GM10248 (cell line): ENCODE data around the gene CCSAP.

Experiments used
- CTCF ChIA-PET: fragments of 300-600 bp; sonication (Branson Sonifier 250); formaldehyde crosslinking; extraction: SDS; loops from one replicate; lab custom pipeline; 2021; ENCODE audit warnings: antibody characterized with exemption; lab: Yijun Ruan, JAX
- POLR2A ChIA-PET: fragments of 350-650 bp; sonication (Branson Sonifier 250); formaldehyde crosslinking; extraction: SDS; loops from one replicate; lab custom pipeline; 2020; ENCODE audit warnings: antibody characterized with exemption; lab: Yijun Ruan, JAX
- DNase-seq: peaks from one replicate; pipeline ENCODE4 v3.0.0; 2012; ENCODE audit errors: extremely low spot score
- CTCF ChIP-seq: IDR thresholded peaks from 2 replicates; pipeline ENCODE4 v1.5.1; 2012; ENCODE audit warnings: mild to moderate bottlenecking, low read depth; ENCODE audit errors: extremely low read depth, missing control alignments, control extremely low read depth

The CCSAP gene

GRCh38 chr1:229282295-229282823 lies 60.5 kb downstream of the CCSAP start:
- ChIA-PET CTCF (interaction anchor here (1.3 kb wide), 1 partner anchor 170 kb away, joined by 4 read pairs; no protein-coding TSS in a partner anchor), POLR2A (no interaction called here)
- no peak for DNase-seq
- TF ChIP-seq CTCF: no peak

GRCh38 chr1:229281339-229281926 lies 61.4 kb downstream of the CCSAP start:
- no peak for TF ChIP-seq CTCF
- ChIA-PET CTCF (interaction anchor here (1.3 kb wide), 1 partner anchor 171 kb away, joined by 4 read pairs; no protein-coding TSS in a partner anchor), POLR2A (no interaction called here)
- no peak for DNase-seq

GRCh38 chr1:229280921-229281320 lies 61.9 kb downstream of the CCSAP start:
- DNase-seq: no peak
- CTCF ChIA-PET: interaction anchor here (1.3 kb wide), 1 partner anchor 172 kb away, joined by 4 read pairs; no protein-coding TSS in a partner anchor
- POLR2A ChIA-PET: no interaction called here

GRCh38 chr1:229280037-229280828 lies 62.6 kb downstream of the CCSAP start:
- no peak for TF ChIP-seq CTCF
- DNase-seq: no peak
- CTCF ChIA-PET: no interaction called here
- POLR2A ChIA-PET: no interaction called here

More at GRCh38 chr1:229280921-229281320, 61.9 kb downstream of the CCSAP start:
- no peak for TF ChIP-seq CTCF

GRCh38 chr1:229279242-229279641 lies 63.6 kb downstream of the CCSAP start:
- CTCF ChIA-PET: interaction anchor here (1.2 kb wide), 1 partner anchor 24 kb away, joined by 3 read pairs; no protein-coding TSS in a partner anchor
- POLR2A ChIA-PET: no interaction called here
- DNase-seq: no peak
- TF ChIP-seq CTCF: no peak

- DNase-seq: no peak
- ChIA-PET CTCF (interaction anchor here (0.9 to 1.2 kb wide), 2 partner anchors 13 to 23 kb away, joined by 3 to 4 read pairs; no protein-coding TSS in a partner anchor), POLR2A (no interaction called here)
- no peak for TF ChIP-seq CTCF
Measured at GRCh38 chr1:229278120-229278741, 64.6 kb downstream of the CCSAP start.
